HTERT RPE-1 (cell line): ENCODE data around the gene HNRNPD.
"Not testable (repeated sequence)": the region's sequence is repeated elsewhere in the genome, so short reads cannot be mapped to it uniquely, and the experiment has no call there.

Source experiments
- in situ Hi-C: fragments of 300-500 bp; cut with MboI; formaldehyde crosslinking; loops from 4 replicates; pipeline ENCODE4 v1.14.3; 2020; ENCODE audit warnings: low sequenced_read_pairs

The HNRNPD gene

DNA sequence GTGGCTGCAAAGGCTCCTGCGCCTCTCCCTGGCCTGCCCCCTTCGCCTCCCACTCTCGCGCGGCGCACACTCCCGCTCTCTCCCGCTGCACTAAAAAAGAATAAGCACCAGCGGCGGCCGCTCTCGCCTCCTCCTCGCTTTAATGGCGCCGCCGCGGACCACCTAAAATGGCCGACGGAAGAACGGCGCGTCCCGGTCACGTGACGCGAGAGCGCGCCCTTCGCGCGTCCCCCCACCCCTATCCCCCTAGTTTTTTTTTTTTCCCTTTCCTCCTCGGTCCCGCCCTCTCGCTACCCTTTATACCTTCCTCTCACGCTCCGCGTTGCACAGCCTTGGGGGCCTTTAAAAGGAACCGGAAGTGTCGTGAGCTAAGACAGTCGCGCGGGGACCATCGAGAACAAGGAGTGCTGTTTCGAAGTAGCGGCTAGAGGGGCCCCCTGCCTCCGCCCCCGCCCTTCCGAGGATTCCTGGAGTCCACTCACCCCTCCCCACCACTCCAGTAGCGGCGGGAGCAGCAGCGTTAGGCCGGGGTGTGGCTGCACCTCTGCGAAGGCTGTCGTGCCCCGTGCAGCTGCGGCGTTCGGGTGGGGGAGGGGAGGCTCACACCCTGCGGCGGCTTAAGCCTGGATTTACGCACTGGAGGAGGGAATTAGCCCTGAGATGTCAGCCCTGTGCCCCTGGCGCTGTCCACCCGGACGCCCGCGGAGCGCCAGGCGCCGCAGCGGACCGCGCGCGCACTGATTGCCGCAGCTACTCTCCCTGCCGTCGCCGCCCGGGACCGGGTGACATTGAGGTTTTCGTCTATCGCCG, at the start of gene HNRNPD:
TSS of gene HNRNPD (minus strand) at position 176 of the 810 bp plus-strand sequence. CDS start 313 bp downstream, outside the sequence.
- in situ Hi-C loops: no loop called here

DNA sequence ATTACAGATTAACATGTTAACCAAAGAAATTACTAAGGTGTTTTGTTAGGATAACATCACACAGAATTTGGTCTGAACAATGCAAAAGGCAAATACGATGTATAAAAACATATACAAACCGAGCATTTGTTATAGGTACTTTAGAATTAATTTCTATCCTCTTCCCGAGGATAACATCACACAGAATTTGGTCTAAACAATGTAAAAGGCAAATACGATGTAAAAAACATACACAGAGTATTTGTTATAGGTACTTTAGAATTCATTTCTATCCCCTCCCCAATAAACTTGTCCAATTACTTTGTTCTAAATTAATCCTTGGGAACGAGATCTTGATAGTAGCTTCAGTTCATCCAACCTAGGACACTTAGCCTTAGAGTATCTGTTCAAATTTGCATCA, 48.8 kb upstream of the HNRNPD start:
- in situ Hi-C loops: no loop called here

DNA sequence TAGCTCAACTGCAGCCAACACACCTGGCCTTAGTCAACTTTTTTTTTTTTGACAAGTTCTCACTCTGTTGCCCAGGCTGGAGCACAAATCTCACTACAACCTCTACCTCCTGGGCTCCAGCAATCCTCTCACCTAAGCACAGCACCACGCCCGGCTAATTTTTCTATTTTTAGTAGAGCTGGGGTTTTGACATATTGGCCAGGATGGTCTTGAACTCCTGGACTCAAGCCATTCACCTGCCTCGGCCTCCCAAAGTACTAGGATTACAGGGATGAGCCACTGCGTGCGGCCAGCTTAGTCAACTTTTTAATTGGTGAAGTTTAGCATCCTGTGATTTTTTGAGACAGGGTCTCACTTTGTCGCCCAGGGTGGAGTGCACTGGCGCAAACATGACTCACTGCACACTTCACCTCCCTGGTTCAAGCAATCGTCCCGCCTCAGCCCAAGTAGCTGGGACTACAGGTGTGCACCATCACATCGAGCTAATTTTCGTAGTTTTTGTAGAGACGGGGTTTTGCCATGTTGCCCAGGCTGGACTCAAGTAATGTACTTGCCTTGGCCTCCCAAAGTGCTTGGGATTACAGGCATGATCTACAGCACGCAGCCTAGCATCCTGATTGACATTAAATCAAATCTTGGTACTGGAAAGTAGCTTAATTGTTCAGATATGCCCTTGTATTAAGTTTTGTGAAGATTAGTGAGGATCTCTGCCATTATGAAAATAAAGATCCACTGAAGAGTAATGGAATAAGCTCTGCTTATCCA, 48.2 kb upstream of the HNRNPD start:
- in situ Hi-C loops: no loop called here

GRCh38 chr4:82419451-82419850, 45.7 kb upstream of the HNRNPD start:
- in situ Hi-C loops: no loop called here

DNA sequence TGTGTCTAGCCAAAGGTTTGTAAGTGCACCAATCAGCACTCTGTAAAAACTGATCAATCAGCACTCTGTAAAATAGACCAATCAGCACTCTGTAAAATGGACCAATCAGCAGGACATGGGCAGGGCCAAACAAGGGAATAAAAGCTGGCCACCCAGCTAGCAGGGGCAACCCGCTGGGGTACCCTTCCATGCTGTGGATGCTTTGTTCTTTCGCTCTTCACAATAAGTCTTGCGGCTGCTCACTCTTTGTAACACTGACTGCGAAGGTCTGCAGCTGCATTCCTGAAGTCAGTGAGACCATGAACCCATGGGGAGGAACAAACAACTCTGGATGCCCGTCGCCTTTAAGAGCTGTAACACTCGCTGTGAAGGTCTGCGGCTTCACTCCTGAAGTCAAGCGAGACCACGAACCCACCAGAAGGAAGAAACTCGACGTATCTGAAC, 42.2 kb upstream of the HNRNPD start:
- in situ Hi-C loops: no loop called here

DNA sequence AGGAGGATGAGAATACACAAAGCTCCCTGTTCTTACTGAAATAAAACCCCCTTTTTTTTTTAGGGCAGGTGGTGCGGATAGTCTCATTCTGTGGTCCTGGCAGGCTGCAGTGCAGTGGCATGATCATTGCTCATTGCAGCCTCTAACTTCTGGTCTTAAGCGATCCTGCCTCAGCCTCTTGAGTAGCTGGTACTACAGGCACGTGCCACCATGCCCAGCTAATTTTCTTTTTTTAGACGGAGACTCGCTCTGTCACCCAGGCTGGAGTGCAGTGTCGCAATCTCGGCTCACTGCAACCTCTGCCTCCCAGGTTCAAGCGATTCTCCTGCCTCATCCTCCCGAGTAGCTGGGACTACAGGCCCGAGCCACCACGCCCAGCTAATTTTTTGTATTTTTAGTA, 41.3 kb upstream of the HNRNPD start:
- in situ Hi-C loops: not testable (repeated sequence)

DNA sequence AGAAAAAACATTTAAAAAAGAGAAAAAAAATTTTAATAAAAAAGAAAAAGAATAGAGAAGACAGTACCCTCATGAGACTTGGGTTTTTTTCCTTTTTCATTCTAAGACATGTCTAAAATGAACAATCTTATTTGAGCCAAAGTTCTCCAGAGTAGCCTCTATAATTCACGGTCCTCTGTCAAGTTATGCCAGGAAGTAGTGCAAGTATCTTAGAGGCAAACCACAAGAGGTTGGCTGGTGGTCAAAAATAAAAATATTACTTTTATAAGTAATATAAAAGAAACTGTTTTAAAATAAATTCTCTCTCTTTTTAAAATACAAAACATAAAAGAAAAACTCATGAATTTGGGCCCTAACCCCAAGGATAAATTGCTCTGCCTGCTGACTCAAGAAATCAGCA, 29.9 kb upstream of the HNRNPD start:
- in situ Hi-C loops: no loop called here

DNA sequence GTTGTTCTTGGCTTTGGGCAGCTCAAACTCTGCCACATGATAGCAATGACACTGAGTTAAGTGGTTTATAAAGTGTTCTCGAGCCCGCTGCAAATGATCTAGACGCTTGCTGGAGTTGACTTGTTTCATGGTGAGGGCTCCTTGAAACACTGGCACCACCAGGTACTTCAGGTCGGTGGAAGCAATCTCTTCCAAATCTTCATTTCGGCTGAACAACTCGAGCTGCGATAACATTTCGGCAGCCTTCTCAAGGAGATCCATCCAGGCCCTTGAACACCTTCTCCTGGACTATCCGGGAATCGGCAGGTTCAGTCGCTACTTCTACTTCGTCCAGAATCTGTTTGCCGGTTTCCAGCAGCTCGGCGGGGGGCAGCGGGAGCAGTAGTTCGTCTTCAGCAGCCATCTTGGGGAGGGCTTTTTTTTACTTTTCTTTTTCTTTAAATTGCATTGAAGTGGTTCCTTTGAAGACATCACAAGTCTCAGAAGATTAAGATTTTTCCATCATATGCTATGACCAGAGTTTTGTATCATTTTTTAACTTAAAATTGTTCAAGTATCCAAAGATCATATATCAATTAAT, 28.5 kb upstream of the HNRNPD start:
- in situ Hi-C loops: no loop called here

DNA sequence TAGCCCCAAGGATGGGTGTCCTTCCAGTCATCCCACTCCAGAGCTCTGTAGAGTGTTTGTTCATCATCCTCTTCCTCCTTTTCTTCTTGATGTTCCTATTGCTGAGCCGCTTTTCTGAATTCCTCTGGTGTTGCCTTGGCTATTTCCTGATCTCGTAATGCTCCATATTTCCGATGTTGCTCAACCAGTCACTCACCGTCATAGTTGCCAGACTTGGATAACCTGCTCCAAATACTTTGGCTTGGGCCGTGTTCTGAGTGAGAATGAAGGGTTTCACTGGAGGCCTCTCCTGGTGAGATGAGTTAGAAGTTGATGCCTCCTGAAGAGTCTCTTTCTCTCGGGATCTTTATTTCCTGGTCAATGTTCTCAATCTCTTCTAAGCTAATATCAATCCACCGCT, 27.8 kb upstream of the HNRNPD start:
- in situ Hi-C loops: no loop called here

GRCh38 chr4:82398263-82398662, 24.5 kb upstream of the HNRNPD start:
- in situ Hi-C loops: no loop called here

- in situ Hi-C loops: no loop called here
These were observed 23.7 kb upstream of the HNRNPD start for GRCh38 chr4:82397527-82397926.

- in situ Hi-C loops: no loop called here
These were observed 21.1 kb upstream of the HNRNPD start for GRCh38 chr4:82394896-82395295.

- in situ Hi-C loops: not testable (repeated sequence)
These were observed 16.3 kb upstream of the HNRNPD start for GRCh38 chr4:82390061-82390460.

GRCh38 chr4:82388405-82388804, 14.6 kb upstream of the HNRNPD start:
- in situ Hi-C loops: no loop called here

- in situ Hi-C loops: not testable (repeated sequence)
These were observed 12.5 kb upstream of the HNRNPD start for GRCh38 chr4:82386312-82386711.

DNA sequence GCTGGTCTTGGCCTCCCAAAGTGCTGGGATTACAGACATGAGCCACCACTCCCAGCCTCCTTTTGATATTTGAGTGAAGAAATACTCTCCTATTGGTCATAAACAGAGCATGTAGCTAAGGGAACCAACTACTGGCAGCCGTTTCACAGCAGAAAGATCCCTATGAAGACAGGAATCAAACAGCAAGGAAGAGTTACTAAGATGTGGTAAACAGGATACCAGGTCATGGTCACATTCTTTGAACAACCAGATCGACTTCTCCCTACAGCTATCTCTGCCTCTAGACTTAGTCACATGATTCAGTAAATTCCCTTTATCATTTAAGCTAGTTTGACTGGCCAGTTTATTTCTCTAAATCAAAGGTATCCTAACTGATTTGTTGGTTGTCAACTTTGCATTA, 9.0 kb upstream of the HNRNPD start:
- in situ Hi-C loops: no loop called here

DNA sequence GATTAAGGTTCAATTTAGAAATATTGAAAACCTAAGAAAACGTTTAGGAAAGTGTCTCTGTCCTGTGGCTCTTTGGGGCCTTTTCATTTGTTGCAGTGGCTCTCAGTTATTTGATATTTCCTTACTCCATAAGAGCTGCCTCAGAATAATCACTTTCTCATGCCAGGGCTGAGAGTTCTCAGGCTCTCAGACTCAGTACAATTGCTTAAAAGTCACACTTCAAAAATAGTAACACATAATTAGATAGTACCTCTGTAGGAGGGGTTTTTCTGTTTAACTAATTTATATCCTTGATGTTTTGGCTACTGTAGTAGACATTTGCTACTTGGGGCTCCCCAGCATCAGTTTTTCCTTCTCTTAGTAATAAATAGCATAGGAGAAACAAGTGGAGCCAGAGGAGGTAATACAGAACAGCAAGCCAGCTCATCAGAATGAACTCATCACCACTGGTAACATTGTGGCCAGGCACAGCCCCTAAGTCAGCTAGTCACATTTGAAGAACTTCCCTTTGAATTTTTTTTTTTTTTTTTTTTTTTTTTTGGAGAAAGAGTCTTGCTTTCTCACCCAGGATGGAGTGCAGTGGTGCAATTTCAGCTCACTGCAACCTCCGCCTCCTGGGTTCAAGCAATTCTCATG, 8.0 kb upstream of the HNRNPD start:
- in situ Hi-C loops: no loop called here

- in situ Hi-C loops: no loop called here
These were observed 7.4 kb upstream of the HNRNPD start for GRCh38 chr4:82381235-82381634.

DNA sequence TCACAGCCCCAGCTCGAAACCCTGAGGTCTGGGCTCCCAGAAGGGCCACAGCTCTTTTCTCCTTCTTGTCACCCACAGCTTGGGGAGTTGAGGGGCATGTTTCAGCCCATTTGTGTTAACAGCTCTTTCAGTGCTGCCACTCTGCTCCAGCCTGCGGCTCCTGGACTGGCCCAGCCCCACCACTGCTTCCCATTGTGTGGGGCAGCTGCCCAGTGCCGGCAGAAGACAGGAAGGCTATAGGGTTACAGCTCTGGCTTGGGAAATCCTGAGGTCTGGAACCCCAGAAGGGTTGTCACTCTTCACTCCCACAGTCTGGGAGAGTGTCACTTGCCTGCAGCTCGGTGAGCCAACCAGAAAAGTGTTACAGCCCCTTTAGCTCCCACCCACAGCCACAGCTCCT, 7.0 kb upstream of the HNRNPD start:
- in situ Hi-C loops: no loop called here

GRCh38 chr4:82380344-82380743, 6.6 kb upstream of the HNRNPD start:
- in situ Hi-C loops: no loop called here

GRCh38 chr4:82376109-82376508, 2.3 kb upstream of the HNRNPD start:
- in situ Hi-C loops: no loop called here
